SK-N-SH treated with all-trans-retinoic acid at 6 μM for 48 hours (cell line): ENCODE data around the gene CXCR2.
A peak's percentile ranks its signal among the peaks of the same experiment; 100 is the strongest.
"Not testable (repeated sequence)": the region's sequence is repeated elsewhere in the genome, so short reads cannot be mapped to it uniquely, and the experiment has no call there.

Experiments
- ATAC-seq: fragments of 200-7000 bp; cut with Tn5 transposase; 3 replicates; pipeline ENCODE4 v1.9.1; 2020; ENCODE audit warnings: mild to moderate bottlenecking, moderate library complexity
- ARNTL ChIP-seq: fragments of 450-650 bp; formaldehyde crosslinking; IDR thresholded peaks from 2 replicates; pipeline ENCODE4 v1.5.0; 2020; ENCODE audit warnings: low read depth, mild to moderate bottlenecking, moderate library complexity, borderline replicate concordance
- BACH2 ChIP-seq: fragments of 250-450 bp; sonication (Bioruptor Pico); IDR thresholded peaks from 2 replicates; pipeline ENCODE4 v1.9.0; 2021; ENCODE audit warnings: mild to moderate bottlenecking, borderline replicate concordance
- CSDC2 ChIP-seq: fragments of 250-450 bp; sonication (Bioruptor Pico); IDR thresholded peaks from 2 replicates; pipeline ENCODE4 v1.5.0; 2020; ENCODE audit warnings: mild to moderate bottlenecking, moderate library complexity
- CSRNP3 ChIP-seq: fragments of 250-450 bp; sonication (Bioruptor Pico); IDR thresholded peaks from 2 replicates; pipeline ENCODE4 v1.5.1; 2021; ENCODE audit warnings: mild to moderate bottlenecking, moderate library complexity
- ESRRG ChIP-seq: fragments of 250-450 bp; sonication (Bioruptor Pico); IDR thresholded peaks from 2 replicates; pipeline ENCODE4 v1.6.1; 2021; ENCODE audit warnings: mild to moderate bottlenecking
- GLIS3 ChIP-seq: fragments of 250-450 bp; sonication (Bioruptor Pico); IDR thresholded peaks from 2 replicates; pipeline ENCODE4 v1.5.0; 2020; ENCODE audit warnings: mild to moderate bottlenecking, moderate library complexity
- OSR1 ChIP-seq: fragments of 250-450 bp; sonication (Bioruptor Pico); IDR thresholded peaks from 2 replicates; pipeline ENCODE4 v1.8.0; 2022; ENCODE audit warnings: moderate library complexity, mild to moderate bottlenecking, inconsistent platforms
- PATZ1 ChIP-seq: fragments of 250-450 bp; sonication (Bioruptor Pico); IDR thresholded peaks from 2 replicates; pipeline ENCODE4 v1.8.0; 2020; ENCODE audit warnings: mild to moderate bottlenecking, moderate library complexity, borderline replicate concordance
- POU6F1 ChIP-seq: fragments of 250-450 bp; sonication (Bioruptor Pico); IDR thresholded peaks from 2 replicates; pipeline ENCODE4 v1.8.0; 2021; ENCODE audit warnings: low read depth, mild to moderate bottlenecking, moderate library complexity, borderline replicate concordance
- PPARA ChIP-seq: fragments of 250-450 bp; sonication (Bioruptor Pico); IDR thresholded peaks from 2 replicates; pipeline ENCODE4 v1.5.0; 2020; ENCODE audit warnings: mild to moderate bottlenecking, borderline replicate concordance
- RARB ChIP-seq: fragments of 250-450 bp; sonication (Bioruptor Pico); IDR thresholded peaks from 2 replicates; pipeline ENCODE4 v1.8.0; 2021; ENCODE audit warnings: mild to moderate bottlenecking, moderate library complexity
- SNAI2 ChIP-seq: fragments of 250-450 bp; sonication (Bioruptor Pico); IDR thresholded peaks from 2 replicates; pipeline ENCODE4 v1.5.0; 2020; ENCODE audit warnings: mild to moderate bottlenecking, moderate library complexity
- TCF4 ChIP-seq: fragments of 250-450 bp; sonication (Bioruptor Pico); IDR thresholded peaks from 2 replicates; pipeline ENCODE4 v1.8.0; 2021; ENCODE audit warnings: mild to moderate bottlenecking, moderate library complexity, borderline replicate concordance
- TOX ChIP-seq: fragments of 250-450 bp; sonication (Bioruptor Pico); IDR thresholded peaks from 2 replicates; pipeline ENCODE4 v1.8.0; 2021; ENCODE audit warnings: mild to moderate bottlenecking, moderate library complexity, borderline replicate concordance
- ZC3H10 ChIP-seq: fragments of 250-450 bp; sonication (Bioruptor Pico); IDR thresholded peaks from 2 replicates; pipeline ENCODE4 v1.5.1; 2021; ENCODE audit warnings: mild to moderate bottlenecking, moderate library complexity
- ZFP3 ChIP-seq: fragments of 250-450 bp; sonication (Bioruptor Pico); IDR thresholded peaks from 2 replicates; pipeline ENCODE4 v1.5.0; 2020; ENCODE audit warnings: mild to moderate bottlenecking, moderate library complexity
- ZFP30 ChIP-seq: fragments of 450-650 bp; formaldehyde crosslinking; IDR thresholded peaks from 2 replicates; pipeline ENCODE4 v1.5.0; 2022; ENCODE audit warnings: mild to moderate bottlenecking, moderate library complexity
- ZNF565 ChIP-seq: fragments of 450-650 bp; formaldehyde crosslinking; conservative IDR thresholded peaks from 2 replicates; pipeline ENCODE4 v1.5.0; 2020; ENCODE audit warnings: low read depth, mild to moderate bottlenecking, moderate library complexity
- ZNF70 ChIP-seq: fragments of 450-650 bp; formaldehyde crosslinking; IDR thresholded peaks from 2 replicates; pipeline ENCODE4 v1.5.0; 2020; ENCODE audit warnings: mild to moderate bottlenecking, moderate library complexity
- ZNF8 ChIP-seq: fragments of 450-650 bp; formaldehyde crosslinking; IDR thresholded peaks from 2 replicates; pipeline ENCODE4 v1.5.0; 2020; ENCODE audit warnings: mild to moderate bottlenecking, moderate library complexity

Gene CXCR2

DNA sequence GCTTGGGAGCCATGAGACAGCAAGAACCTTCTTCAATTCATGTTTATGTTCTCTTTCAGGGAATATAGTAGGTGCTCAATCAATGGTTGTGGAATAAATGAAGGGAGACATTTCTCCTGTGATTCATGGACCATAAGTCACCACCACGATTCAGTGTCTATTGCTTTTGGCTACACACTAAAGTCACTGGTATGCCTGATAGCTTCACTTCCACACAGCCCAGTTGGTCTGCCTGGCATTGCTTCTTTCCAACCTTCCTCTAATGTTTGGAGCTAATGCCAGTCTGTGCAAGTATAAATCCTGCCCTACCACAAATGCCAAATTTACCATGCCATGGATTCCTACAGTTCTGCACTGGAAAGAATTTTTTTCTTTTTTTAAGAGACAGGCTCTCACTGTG is 42.2 kb downstream of the CXCR2 start:
- ATAC-seq = no peak

GRCh38 chr2:218168635-218169462 is 43.0 kb downstream of the CXCR2 start:
- peak; percentile 76 for ATAC-seq
- TF ChIP-seq PPARA (CRISPR knock-in tag) (no peak), ZC3H10 (no peak), CSRNP3 (CRISPR knock-in tag) (no peak), ZNF8 (no peak), GLIS3 (CRISPR knock-in tag) (no peak), ARNTL (CRISPR knock-in tag) (no peak)

More for the DNA sequence above, 42.2 kb downstream of the CXCR2 start:
- TF ChIP-seq ZC3H10 (no peak), GLIS3 (CRISPR knock-in tag) (no peak), BACH2 (CRISPR knock-in tag) (no peak), ZNF565 (CRISPR knock-in tag) (no peak), PPARA (CRISPR knock-in tag) (no peak), OSR1 (CRISPR knock-in tag) (no peak), SNAI2 (CRISPR knock-in tag) (no peak), ESRRG (CRISPR knock-in tag) (no peak), TCF4 (CRISPR knock-in tag) (no peak), CSRNP3 (CRISPR knock-in tag) (no peak), ZNF70 (no peak), PATZ1 (no peak), POU6F1 (CRISPR knock-in tag) (no peak), TOX (CRISPR knock-in tag) (no peak), RARB (CRISPR knock-in tag) (no peak), CSDC2 (no peak), ZFP3 (no peak), ZFP30 (CRISPR knock-in tag) (no peak)
- TF ChIP-seq, all 23 proteins: peak for 0

DNA sequence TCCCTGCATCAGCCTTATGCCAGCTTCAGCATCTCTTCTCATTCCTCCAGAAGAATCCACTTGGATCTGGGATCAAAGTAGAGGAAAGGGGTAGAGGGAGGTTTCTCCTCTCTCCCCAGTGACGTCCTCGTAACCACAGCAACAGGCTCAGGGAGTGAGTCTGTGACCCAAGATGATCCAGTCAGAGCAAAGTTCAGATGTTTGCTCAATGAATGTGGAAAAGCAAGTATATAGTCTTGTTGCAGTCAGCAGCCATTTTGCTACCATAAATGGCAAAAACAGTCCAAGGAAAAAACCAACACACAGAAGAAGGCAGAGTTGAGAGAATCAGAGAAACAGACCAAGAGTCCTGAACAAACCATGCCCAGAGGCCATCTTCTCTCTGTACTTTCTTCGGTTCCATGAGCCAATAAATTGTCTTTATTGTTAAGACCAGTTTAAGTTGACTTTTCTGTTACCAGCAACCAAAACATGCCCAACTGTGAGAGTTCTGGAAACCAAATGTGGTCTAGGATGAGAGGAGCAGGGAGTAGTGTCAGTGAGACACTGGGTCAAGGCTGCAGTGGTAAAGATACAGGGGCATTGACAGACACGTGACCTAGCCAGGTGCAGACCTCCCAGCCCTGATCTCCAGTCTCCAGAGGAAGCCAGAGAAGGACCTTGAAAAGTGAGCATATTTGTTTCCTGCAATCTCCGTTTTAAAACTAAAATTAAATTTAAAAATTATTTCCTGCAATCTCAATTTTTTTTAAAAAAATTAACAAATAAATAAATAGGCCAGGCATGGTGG is 44.1 kb downstream of the CXCR2 start:
- no peak for TF ChIP-seq CSRNP3 (CRISPR knock-in tag)
- no peak for TF ChIP-seq ZNF565 (CRISPR knock-in tag)
- no peak for TF ChIP-seq GLIS3 (CRISPR knock-in tag)
- no peak for TF ChIP-seq ZNF70
- no peak for ATAC-seq

DNA sequence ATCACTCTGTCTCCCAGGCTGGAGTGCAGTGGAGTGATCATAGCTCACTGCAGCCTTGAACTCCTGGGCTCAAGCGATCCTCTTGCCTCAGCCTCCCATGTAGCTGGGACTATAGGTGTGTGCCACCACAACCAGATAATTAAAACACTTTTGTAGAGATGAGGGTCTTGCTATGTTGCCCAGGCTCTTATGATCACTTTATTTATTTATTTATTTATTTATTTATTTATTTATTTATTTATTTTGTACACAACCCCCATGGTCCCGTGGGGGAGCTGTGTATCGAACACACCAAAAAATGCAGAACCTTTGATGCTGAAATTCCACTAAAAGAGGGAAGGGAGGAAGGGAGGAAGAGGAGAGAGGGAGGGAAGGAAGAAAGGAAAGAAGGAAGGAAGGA is 45.9 kb downstream of the CXCR2 start:
- not testable (repeated sequence) for ATAC-seq
